GM12874 (cell line): ENCODE results near the gene PLXDC1.

ENCODE experiments used
- TF ChIP-seq, protein P1 (sequence below): IDR thresholded peaks from 2 replicates; pipeline ENCODE4 v1.5.1; 2011; ENCODE audit warnings: low read depth, mild to moderate bottlenecking, control low read depth, low read length, moderate library complexity; ENCODE audit not compliant: insufficient read depth

PLXDC1 gene

DNA sequence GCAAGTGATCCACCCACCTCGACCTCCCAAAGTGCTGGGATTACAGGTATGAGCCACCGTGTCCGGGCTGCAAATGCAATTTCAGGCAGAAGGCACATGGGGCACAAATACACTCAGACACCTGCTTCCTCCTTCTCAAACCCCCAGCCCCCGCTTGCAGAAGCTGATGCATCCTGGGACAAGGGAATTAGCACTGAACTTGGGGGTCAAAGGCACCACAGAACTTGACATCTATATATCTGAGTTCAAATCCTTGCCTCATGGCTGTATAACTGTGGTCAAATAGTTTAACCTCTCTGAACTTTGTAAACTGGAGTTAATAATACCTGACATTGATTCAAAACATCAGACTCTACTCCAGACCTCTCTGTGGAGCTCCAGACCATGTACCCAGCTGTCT is 18.7 kb upstream of the PLXDC1 start:
- TF ChIP-seq, protein P1, sequence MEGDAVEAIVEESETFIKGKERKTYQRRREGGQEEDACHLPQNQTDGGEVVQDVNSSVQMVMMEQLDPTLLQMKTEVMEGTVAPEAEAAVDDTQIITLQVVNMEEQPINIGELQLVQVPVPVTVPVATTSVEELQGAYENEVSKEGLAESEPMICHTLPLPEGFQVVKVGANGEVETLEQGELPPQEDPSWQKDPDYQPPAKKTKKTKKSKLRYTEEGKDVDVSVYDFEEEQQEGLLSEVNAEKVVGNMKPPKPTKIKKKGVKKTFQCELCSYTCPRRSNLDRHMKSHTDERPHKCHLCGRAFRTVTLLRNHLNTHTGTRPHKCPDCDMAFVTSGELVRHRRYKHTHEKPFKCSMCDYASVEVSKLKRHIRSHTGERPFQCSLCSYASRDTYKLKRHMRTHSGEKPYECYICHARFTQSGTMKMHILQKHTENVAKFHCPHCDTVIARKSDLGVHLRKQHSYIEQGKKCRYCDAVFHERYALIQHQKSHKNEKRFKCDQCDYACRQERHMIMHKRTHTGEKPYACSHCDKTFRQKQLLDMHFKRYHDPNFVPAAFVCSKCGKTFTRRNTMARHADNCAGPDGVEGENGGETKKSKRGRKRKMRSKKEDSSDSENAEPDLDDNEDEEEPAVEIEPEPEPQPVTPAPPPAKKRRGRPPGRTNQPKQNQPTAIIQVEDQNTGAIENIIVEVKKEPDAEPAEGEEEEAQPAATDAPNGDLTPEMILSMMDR, result no peak

DNA sequence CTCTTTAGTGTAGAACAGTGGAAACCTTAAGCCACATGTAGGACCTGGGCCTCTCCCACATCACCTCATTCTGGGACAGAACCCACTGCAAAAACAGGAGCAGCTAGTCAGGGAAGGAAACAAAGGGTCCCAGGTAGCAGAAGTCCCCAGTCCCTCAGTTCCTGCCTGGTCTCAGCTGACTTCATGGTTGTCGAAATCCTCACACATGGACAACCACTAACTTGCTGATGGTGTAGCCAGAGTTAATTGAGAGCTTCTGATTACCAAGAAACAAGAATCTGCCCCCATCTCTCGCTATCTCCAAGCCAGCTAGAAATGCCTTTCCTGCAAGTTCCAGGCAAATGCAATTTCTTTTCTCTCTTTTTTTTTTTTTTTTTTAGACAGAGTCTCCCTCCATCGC is 18.1 kb upstream of the PLXDC1 start:
- TF ChIP-seq, protein P1, result no peak

DNA sequence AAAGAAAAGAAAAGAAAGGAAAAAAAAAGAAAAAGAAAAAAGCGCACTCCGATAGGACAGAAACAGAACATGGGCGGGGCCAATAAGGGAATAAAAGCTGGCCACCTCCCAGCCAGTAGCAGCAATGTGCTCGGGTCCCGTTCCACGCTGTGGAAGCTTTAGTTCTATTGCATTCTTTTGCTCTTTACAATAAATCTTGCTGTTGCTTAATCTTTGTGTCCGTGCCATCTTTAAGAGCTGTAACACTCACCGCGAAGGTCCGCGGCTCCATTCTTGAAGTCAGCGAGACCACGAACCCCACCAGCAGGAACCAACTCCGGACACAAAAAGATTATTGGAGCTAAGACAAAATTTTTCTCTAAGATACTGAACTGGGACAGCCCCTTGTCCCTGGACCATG is 17.7 kb upstream of the PLXDC1 start:
- TF ChIP-seq, protein P1, result no peak

DNA sequence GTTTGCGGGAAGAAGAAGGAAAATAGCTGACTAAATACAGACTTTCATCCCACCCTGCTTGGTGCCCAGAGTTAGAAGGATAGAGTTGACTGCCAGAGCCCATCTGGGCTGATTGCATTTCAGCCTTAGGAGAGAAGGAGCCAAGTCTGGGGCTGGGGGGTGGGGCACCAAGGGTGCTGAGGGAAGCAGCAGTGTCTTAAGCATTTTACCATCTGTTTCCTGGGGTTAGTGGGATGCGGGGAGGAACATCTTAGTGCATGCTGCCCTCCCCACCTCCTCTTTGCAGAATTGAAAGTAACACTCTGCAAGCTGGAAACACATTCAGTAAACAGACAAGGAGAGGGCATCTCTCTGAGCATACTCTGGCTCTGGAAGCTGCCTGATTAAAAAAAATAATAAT is 16.0 kb upstream of the PLXDC1 start:
- TF ChIP-seq, protein P1, result no peak

DNA sequence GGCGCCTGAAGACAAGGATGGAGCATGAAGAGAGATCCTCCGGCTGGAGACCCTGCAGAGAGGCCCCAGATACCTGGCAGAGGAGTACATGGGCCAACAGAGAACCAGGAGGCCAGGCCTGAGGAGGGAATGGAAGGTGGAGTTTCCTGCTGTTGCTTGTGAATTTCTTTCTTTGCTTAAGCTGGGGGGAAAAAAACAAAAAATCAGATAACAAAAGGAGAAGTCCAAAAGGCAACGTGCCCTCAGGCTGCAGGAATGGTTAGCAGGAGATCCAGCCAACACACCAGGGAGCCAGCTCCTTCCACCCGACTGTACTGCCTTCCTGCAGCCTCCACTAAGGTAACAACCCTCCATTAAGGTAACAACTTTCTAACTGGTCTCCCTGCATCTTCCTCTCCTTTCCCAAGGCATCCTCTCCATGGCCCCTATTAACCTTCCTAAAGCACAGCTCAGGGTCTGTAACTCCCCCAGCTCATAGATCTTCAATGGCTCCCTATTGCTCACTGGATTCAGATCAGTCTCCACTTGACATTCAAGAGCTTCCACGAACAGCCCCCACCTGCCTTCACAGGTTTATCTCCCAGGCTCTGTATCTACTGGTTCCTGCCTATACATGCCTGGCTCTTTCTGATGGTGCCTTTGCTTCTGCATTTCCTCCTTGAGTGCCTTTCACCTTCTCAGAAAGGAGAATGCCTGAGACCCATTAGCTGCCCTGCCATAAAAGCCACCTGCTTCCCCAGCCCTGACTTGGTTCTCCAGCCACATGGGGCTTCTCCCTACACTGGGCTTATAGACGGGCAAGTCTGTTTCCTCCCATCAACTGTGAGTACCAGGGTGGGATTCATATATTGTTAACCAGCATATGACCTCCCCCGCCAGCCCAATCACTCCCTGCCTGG is 15.2 kb upstream of the PLXDC1 start:
- TF ChIP-seq, protein P1, result no peak

DNA sequence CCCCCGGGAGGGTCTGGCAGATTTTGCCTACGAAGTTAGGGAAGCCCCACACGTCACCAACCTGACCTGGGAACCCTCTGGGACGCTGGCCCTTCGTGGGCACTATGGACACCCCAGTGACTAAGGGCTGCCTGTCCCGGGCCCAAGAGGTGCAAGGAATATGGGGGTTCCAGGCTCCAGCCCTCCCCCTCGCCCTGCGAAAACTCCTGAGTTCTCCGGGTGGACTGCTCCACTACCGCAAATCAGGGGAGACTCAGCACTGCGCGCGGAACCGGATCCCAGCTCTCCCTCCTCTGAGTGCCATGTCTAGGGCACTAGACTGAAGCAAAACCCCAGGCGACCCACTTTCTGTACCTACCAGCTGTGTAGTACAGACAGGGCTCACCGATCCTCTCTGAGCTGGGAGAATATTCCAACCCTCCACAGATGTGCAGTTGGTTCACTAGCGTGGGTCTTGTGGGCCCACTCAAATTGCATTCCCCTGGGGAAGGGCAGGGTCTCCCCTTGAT is 14.5 kb upstream of the PLXDC1 start, which contains the start of gene ARL5C:
ARL5C (minus strand) TSS at position 321 of the 509 bp plus-strand sequence. CDS start 401 bp downstream, outside the sequence.
- TF ChIP-seq, protein P1, result no peak

DNA sequence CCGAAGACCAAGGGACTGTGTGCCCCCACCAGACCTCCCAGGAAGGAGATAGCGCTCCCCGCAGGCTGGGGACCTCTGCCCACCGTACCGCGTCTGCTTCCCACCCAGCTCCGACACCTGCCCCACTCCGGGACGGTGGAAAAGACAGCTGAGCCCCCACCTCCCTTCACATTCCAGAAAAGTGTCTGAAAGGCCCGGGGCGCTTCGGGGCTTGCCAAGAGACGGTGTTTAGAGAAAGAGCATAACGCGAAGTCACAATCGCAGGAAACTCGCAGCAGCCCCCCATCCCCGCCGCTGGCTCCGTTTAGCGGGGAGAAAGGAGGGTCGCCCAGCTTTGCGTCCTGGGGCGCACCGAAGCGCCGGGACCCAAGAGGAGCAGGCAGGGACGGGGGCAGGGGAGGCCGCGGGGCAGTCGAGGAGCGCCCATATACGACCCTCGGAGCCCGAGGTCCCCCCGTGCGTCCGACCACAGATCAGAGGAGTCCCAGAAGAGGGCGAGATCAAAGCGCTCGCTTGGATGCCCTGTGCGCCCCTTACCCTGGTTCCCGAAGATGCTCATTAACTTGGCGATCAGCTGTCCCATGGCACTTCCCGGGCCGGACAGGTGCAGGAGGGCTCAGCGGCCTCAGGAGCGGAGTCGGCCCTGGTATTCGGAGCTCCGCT is 13.9 kb upstream of the PLXDC1 start:
- TF ChIP-seq, protein P1, result no peak
